K562 (cell line): Measurements from ENCODE around the gene NET1. TPM values are rescaled to one million over a fixed set of nuclear protein-coding genes. Genes with fewer than 3 reads are reported as not detected.

Experiments used
- DPF2 ChIP-seq: fragments of 450-650 bp; IDR thresholded peaks from 2 replicates; pipeline ENCODE4 v1.6.1; 2016
- FOXJ2 ChIP-seq: fragments of 200-800 bp; sonication (Bioruptor generic); IDR thresholded peaks from 2 replicates; pipeline ENCODE4 v1.6.1; 2016; ENCODE audit warnings: missing genetic modification characterization, missing compliant biosample characterization
- FOXJ3 ChIP-seq: sonication (generic); formaldehyde crosslinking; IDR thresholded peaks from 2 replicates; pipeline ENCODE4 v1.4.0; 2020; ENCODE audit warnings: mild to moderate bottlenecking, missing genetic modification reagents
- HLTF ChIP-seq: fragments of 450-650 bp; IDR thresholded peaks from 2 replicates; pipeline ENCODE4 v1.6.1; 2016
- NFIX ChIP-seq: fragments of 250-450 bp; sonication (Bioruptor Pico); IDR thresholded peaks from 2 replicates; pipeline ENCODE4 v1.4.0; 2020; ENCODE audit warnings: low read depth, mild to moderate bottlenecking, moderate library complexity
- PURB ChIP-seq: sonication (generic); formaldehyde crosslinking; IDR thresholded peaks from 2 replicates; pipeline ENCODE4 v1.9.0; 2021; ENCODE audit warnings: low read depth, mild to moderate bottlenecking, missing genetic modification reagents
- SAFB2 ChIP-seq: fragments of 200-400 bp; formaldehyde crosslinking; IDR thresholded peaks from 2 replicates; pipeline ENCODE4 v1.6.1; 2018; ENCODE audit warnings: borderline replicate concordance, low read length, low read depth, moderate library complexity; ENCODE audit not compliant: severe bottlenecking
- SETDB1 ChIP-seq: IDR thresholded peaks from one replicate; pipeline ENCODE4 v1.6.1; 2012; ENCODE audit warnings: low read length, control low read depth, inconsistent platforms
- SMARCC2 ChIP-seq: fragments of 450-650 bp; IDR thresholded peaks from 2 replicates; pipeline ENCODE4 v1.6.1; 2017; ENCODE audit warnings: antibody characterized with exemption, moderate library complexity, mild to moderate bottlenecking, low read depth
- ZNF316 ChIP-seq: fragments of 450-650 bp; IDR thresholded peaks from 2 replicates; pipeline ENCODE4 v1.6.1; 2016
- polyA plus RNA-seq, 8 experiments: library from polyadenylated mRNA; depleted of rRNA in 4 of 8; stranded (reverse) in 5 of 8; unstranded in 3 of 8; fragments of >200 nt; fragmentation: Nextera tagmentation in 2 of 8; fragmentation: Illumina TruSeq in 1 of 8; extraction: Ambion mirVana in 2 of 8; extraction: Trizol in 1 of 8; gene quantifications; 2 replicates each; pipeline versions ENCODE4 v1.2.1 to v1.2.3, GENCODE V29; 2011 to 2014; ENCODE audit warnings: inconsistent platforms in 1 of 8, missing spikeins in 1 of 8
- total RNA-seq, 7 experiments: library from RNA; depleted of rRNA in 6 of 7; stranded (reverse); fragments of >200 nt in 6 of 7; fragmentation: Illumina TruSeq in 2 of 7; extraction: Trizol in 2 of 7; gene quantifications; 2 replicates each; pipeline versions ENCODE4 v1.2.1 to v1.2.3, GENCODE V29; 2011 to 2021; ENCODE audit warnings: low replicate concordance in 1 of 7
- TF ChIP-seq, protein P1 (sequence below): sonication (generic); formaldehyde crosslinking; IDR thresholded peaks from 2 replicates; pipeline ENCODE4 v1.8.0; 2022; ENCODE audit warnings: missing genetic modification reagents, mild to moderate bottlenecking, moderate library complexity, borderline replicate concordance
- TF ChIP-seq, protein P2 (sequence below): fragments of 250-450 bp; sonication (Bioruptor Pico); IDR thresholded peaks from 2 replicates; pipeline ENCODE4 v1.8.0; 2021; ENCODE audit warnings: moderate library complexity, mild to moderate bottlenecking, inconsistent platforms
- TF ChIP-seq, protein P3 (sequence below): fragments of 250-450 bp; sonication (Bioruptor Pico); IDR thresholded peaks from 2 replicates; pipeline ENCODE4 v1.4.0; 2020
- TF ChIP-seq, protein P4 (sequence below), 2 experiments: IDR thresholded peaks in 1 of 2; conservative IDR thresholded peaks in 1 of 2; 2 replicates each; pipeline ENCODE4 v1.6.1; 2016; ENCODE audit warnings: low read depth in 2 of 2, mild to moderate bottlenecking in 1 of 2, missing compliant biosample characterization in 1 of 2, missing genetic modification characterization in 1 of 2, moderate library complexity in 1 of 2
- TF ChIP-seq, protein P5 (sequence below): fragments of 450-650 bp; IDR thresholded peaks from 2 replicates; pipeline ENCODE4 v1.6.1; 2016

NET1 gene
- total and polyA plus RNA-seq, 9 of the 15 experiments (the other 6 are each of a cell fraction or from before 2014, with no cell fraction given), result 47.4 to 258 (median 106) TPM

DNA sequence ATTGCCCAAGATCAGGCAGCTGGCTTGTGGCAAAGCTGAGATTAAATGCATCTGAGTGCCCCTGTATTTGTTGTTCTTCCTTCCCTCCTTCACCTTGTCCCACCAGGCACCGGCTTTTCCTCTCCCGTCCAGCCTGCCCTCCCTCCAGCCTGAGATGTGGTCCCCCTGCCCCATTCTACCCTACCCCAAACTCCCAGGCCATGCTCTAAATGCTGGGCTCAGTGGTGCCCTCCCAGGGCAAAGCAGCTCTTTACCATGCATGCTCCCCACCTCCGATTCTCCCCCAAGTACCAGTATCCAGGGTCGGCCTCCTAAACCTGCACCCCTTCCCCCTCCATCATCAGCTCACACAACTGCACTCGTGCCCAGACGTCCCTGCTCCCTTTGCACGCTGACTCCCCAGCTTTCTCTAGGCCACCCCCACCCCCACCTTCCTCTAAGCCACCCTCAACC, 50.5 kb downstream of the NET1 start (continued):
- TF ChIP-seq, protein P1, sequence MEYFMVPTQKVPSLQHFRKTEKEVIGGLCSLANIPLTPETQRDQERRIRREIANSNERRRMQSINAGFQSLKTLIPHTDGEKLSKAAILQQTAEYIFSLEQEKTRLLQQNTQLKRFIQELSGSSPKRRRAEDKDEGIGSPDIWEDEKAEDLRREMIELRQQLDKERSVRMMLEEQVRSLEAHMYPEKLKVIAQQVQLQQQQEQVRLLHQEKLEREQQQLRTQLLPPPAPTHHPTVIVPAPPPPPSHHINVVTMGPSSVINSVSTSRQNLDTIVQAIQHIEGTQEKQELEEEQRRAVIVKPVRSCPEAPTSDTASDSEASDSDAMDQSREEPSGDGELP (CRISPR knock-in tag), result peak; percentile 54; the same call in 1 of the 2 replicates
- no peak for TF ChIP-seq FOXJ3 (CRISPR knock-in tag)
- no peak for TF ChIP-seq SAFB2
- TF ChIP-seq, protein P2, sequence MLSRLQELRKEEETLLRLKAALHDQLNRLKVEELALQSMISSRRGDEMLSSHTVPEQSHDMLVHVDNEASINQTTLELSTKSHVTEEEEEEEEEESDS, result no peak
- TF ChIP-seq PURB (CRISPR knock-in tag), result no peak
- TF ChIP-seq, protein P3, sequence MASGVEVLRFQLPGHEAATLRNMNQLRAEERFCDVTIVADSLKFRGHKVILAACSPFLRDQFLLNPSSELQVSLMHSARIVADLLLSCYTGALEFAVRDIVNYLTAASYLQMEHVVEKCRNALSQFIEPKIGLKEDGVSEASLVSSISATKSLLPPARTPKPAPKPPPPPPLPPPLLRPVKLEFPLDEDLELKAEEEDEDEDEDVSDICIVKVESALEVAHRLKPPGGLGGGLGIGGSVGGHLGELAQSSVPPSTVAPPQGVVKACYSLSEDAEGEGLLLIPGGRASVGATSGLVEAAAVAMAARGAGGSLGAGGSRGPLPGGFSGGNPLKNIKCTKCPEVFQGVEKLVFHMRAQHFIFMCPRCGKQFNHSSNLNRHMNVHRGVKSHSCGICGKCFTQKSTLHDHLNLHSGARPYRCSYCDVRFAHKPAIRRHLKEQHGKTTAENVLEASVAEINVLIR (CRISPR knock-in tag), result no peak
- TF ChIP-seq ZNF316, result no peak
- TF ChIP-seq DPF2, result no peak
- TF ChIP-seq FOXJ2 (tag), result no peak
- TF ChIP-seq SETDB1, result no peak
- TF ChIP-seq SMARCC2, result no peak
- no peak for TF ChIP-seq NFIX (CRISPR knock-in tag)
- no peak for TF ChIP-seq HLTF
- TF ChIP-seq, protein P4, sequence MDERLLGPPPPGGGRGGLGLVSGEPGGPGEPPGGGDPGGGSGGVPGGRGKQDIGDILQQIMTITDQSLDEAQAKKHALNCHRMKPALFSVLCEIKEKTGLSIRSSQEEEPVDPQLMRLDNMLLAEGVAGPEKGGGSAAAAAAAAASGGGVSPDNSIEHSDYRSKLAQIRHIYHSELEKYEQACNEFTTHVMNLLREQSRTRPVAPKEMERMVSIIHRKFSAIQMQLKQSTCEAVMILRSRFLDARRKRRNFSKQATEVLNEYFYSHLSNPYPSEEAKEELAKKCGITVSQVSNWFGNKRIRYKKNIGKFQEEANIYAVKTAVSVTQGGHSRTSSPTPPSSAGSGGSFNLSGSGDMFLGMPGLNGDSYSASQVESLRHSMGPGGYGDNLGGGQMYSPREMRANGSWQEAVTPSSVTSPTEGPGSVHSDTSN (CRISPR knock-in tag; IDR thresholded peaks at IDR 0.05; ENCODE audit: low read depth), result no peak
- TF ChIP-seq, protein P4 (tag; conservative IDR thresholded peaks at IDR 0.05; ENCODE audit: low read depth), result no peak
- TF ChIP-seq, protein P5, sequence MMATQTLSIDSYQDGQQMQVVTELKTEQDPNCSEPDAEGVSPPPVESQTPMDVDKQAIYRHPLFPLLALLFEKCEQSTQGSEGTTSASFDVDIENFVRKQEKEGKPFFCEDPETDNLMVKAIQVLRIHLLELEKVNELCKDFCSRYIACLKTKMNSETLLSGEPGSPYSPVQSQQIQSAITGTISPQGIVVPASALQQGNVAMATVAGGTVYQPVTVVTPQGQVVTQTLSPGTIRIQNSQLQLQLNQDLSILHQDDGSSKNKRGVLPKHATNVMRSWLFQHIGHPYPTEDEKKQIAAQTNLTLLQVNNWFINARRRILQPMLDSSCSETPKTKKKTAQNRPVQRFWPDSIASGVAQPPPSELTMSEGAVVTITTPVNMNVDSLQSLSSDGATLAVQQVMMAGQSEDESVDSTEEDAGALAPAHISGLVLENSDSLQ, result no peak
